Hematopoietic multipotent progenitor cell treated with erythropoietin and hydrocortisone succinate and interleukin-3 and kit ligand, for 6 days (in vitro differentiated cells): ENCODE data around the gene CLEC20A.

Experiments used
- DNase-seq: peaks from one replicate; pipeline ENCODE4 v3.0.0-alpha.2; 2015

The CLEC20A gene

DNA sequence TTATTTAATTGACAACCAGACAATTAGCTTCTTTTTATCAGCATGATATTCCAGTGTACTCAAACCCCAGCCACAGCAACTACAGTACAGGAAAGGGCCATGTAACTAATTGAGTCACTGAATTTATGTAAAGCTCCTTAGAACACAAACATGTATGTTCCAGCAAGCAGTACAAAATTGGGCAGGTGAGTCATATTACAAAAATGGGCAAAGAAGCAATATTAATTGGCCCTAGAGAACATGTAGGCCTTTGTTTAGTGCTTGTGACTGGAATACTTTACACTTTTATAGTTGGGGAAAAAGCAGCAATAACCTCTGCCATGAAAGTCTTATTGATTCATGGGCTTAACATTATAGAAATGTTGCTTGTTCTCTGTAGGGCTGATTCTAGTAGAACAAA, 31.8 kb downstream of the CLEC20A start:
- no peak for DNase-seq

DNA sequence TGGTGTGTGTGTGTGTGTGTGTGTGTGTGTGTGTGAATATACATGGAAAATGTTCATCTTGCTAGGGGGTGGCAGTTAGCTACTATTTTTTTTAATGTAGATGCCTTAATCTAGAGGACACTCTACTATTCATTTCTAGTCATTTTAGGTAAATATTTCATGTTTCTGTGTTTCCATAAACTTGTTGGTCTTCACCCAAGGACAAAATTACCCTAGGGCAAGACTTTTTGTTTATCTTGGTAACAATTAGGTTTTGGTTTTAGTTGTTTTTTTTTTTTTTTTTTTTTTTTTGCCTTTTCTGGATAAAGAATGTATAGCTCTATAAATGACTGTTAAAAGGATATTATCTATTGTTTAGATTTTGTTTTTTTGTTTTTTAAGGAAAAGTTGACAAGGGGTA, 32.2 kb downstream of the CLEC20A start:
- no peak for DNase-seq

DNA sequence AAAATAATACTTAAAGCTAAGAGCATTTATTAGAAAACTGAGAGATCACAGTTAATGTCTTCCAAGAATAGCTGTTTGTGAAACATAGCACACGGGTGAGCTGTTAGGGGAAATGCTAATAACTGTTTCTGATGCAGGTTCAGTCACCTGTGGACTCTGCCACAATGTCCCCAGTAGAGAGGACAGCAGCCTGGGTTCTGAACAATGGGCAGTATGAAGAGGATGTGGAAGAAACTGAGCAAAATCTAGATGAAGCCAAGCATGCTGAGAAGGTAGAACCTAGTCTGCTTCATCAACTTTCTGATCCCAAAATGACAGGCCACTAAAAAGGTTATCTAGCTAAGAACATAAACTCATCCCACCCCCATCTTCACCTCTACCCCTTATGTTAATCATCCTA, 32.6 kb downstream of the CLEC20A start:
- no peak for DNase-seq

DNA sequence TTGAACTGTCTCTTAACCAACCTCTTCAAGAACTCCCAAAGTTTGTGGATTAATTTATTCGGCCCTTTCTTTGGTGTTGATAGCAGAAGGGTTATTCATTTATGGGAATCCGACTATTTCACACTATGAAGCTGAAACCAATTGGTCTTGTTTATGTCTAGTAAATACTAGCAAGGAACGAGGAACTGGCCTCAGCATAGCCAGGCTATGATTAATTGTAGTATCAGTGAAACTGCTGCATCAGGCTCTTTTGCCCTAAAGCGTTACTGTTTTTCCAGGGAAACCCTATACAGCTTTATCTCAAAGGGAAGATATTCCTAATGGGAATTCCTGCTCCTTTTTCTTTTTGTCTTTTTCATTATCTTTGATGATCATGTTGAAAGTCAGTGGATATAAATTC, 35.1 kb downstream of the CLEC20A start:
- no peak for DNase-seq

DNA sequence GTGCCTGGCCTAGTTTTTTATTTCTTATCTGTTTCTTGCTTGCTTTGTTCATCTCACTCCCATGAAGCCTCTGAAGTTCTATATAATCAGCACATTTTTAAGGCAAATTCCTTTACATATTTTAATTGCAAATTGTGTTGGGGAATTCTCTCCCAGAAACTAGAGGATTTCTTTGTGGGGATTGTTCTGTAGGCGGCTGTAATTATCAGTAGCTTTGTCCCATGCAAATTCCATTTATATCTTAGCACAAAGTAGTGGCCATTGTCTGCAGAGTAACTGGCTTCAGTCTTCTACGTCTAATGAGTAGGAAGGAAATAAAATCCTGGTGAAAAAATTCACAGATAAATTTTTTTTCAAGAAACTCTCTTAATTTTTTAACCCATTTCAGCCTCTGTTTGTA, 35.7 kb downstream of the CLEC20A start:
- no peak for DNase-seq

DNA sequence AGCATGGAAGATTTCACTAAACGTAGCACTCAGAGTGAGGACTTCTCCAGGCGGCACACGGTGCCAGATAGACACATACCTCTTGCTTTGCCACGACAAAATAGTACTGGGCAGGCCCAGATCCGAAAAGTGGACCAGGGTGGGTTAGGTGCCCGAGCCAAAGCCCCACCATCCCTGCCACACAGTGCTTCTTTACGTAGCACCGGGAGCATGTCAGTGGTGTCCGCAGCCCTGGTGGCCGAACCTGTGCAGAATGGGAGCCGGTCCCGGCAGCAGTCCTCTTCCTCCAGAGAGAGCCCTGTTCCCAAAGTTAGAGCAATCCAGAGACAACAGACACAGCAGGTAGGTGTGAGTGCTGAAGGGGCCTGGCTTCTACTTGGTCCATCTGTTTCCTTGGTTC, 38.6 kb downstream of the CLEC20A start:
- DNase-seq = no peak

DNA sequence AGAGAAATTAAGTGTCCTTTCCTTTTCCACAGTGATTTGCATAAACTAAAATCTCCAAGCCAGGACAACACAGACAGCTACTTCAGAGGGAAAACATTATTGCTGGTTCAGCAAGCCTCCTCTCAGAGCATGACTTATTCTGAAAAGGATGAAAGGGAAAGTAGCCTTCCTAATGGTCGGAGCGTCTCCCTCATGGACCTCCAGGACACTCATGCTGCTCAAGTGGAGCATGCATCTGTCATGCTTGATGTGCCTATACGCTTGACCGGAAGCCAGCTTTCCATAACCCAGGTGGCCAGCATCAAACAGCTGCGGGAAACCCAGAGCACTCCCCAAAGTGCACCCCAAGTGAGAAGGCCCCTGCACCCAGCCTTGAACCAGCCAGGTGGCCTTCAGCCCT, 39.1 kb downstream of the CLEC20A start:
- DNase-seq = no peak

DNA sequence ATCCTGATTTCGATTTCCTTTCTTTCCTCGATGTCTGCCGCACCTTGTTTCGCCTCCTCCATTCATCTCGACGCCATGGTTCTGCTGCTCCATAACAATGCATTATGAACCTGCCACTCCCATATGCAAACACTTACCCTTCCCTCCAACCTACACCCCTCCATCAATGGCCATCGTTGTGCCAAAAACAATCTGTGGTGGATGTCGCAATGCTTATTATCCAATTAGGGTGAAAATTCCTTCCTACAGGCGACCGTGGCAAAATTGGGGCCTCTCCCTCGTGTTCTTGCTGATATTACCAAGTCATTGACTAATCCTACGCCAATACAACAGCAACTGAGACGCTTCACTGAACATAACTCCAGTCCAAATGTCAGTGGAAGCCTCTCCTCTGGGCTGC, 40.3 kb downstream of the CLEC20A start:
- DNase-seq = no peak

DNA sequence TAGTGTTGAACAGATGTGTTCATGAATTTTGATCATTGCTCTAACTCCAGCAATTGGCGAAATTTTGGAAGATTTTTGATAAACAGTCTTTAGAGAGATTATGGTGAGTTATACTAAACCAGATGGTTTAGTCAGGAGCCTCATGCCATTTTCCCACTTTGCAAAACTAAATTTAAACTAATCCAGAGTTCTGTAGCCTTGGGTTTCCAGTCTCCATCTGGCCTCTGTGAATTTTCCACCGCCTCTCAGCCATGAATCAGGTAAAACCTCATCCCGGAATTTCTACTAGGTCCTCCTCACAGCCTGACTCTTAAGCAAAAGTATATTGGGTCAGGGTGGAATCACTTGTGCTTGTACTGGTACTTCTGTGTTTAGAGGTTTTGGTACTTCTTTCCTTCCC, 44.8 kb downstream of the CLEC20A start:
- no peak for DNase-seq

DNA sequence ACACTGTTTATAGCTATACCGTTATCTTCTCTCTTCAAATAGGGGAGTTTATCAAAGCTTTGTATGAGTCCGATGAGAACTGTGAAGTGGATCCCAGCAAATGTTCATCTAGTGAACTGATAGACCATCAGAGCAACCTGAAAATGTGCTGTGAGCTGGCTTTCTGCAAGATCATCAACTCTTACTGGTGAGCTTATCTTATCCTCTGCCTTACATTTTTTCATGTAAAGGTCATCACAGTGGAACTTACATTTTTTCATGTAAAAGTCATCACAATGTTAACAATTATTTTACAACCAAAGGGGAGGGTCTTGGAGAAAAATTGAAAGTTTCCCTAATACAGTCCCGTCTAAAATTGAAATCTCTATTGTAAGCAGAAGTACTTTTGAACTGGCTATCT, 45.2 kb downstream of the CLEC20A start:
- no peak for DNase-seq

DNA sequence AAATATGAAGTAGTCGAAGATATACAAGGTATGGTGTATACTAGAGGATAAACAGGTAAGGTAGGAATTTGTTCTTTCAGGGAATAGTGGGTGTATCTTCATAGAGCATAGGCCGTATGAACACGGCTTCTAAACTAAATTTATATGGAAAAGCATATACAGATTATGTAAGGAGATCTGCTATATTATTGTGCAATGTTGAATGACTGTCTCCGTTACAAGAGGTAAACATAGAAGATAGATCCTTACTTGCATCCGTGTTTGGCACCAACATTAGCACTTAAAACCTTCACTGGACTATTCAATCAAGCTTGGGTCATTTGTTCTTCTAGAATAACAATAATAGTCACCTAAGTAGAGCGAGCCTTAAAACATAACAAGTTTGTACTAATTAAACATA, 45.9 kb downstream of the CLEC20A start:
- DNase-seq = no peak

DNA sequence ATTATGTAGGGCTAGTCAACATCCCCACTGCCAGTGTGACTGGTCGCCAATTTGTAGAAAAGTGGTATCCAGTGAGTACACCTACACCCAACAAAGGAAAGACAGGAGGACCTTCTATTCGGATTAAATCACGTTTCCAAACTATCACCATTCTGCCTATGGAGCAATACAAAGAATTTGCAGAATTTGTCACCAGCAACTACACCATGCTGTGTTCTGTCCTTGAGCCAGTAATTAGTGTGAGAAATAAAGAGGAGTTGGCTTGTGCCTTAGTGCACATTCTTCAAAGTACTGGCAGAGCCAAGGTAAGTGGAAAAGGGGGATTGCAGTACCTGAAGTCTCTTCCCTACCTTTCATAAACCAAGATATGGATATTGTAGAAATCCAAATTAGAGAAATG, 53.8 kb downstream of the CLEC20A start:
- DNase-seq = no peak

DNA sequence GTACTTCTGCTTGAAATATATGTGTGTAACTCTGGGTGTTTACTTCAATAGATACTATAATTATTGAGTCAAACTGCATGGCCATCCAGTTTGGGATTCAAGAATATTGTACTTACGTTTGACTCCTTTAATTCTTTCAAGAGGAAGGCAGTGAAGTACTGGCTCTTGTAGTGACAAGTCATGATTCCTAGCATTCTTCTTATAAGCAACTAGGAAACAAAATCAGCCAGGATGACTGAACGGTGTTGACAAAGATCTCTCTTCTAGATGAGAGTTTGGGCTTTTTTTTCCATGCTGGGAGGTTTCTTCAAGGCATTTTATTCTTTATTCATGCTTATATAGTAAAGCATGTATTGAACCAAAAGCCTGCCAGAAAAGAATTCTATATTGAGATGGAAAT, 58.3 kb downstream of the CLEC20A start:
- no peak for DNase-seq

DNA sequence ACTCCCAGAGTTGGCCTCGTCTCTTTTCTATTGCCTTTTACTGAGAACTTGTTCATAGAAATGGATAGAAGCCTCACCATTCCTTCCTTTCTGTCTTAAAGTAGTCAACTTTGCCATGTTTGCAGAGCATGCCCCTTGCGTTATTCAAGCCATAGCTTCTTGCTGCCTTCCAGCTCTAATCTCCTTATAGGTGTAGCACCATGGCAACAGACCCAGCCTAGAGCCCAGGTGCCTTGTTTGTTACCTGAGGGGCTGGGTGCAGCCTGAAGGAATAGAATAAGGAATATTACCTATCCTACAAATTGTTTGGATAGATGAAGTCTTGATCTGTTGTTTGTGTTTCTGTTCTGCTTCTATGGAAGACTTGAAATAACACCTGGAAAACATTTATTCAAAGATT, 59.9 kb downstream of the CLEC20A start:
- no peak for DNase-seq

DNA sequence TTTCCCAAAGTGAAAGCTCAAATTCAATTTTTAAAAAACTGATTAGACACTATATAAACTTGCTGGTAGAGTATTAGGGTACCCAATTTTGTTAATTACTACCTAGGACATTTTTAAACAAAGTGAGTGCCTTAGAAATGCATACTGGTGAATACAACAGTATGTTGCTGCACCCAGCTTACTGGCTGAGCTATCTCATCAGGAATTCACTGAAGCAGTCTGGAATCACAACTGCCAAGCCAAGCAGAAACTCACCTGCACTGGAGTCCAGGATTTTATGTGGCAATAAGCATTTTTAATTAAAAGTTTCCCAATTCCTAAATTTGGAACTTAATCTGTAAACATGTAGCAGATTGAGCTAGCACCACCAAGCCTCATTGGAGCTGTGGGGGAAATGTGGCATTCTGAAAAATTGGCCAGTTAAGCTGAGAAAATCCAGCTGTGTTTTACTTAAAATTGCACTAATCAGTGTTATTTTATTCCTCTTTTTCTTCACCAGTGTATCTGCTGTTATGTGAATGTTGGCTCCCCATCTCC, 61.8 kb downstream of the CLEC20A start:
- no peak for DNase-seq

DNA sequence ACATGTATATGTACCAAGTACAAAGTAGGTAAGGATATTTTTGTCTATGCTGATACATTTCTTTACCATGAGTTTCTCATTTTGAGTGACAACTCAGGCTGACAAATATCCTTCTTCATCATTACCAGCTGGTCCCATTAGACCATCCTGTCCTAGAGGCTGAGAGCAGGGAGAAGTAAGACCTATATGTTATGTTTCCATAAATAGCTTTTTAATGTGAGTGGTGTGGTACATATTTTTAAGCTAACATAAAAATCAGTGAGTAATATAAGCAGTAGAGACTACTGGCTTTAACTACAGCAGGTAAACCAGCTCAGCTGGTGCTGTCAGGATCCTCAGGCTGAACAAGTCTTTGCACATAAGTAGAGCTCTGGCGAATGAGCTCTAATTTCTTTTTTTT, 62.4 kb downstream of the CLEC20A start:
- DNase-seq = no peak
